GM12878 (cell line): ENCODE data around the gene PTGS1. TPM values are rescaled to one million over a fixed set of nuclear protein-coding genes. Genes with fewer than 3 reads are reported as not detected.

Source experiments
- ATAC-seq: fragments of 200-7000 bp; cut with Tn5 transposase; 3 replicates; pipeline ENCODE4 v1.9.1; 2020; ENCODE audit warnings: mild to moderate bottlenecking, moderate library complexity
- BruUV-seq: library from RNA; stranded (reverse); fragments of 400-500 nt; replicated peaks from 2 replicates; lab custom pipeline; 2021; lab: Mats Ljungman, UMichigan
- CTCF ChIA-PET: fragments of 300-600 bp; sonication (Branson Sonifier 250); formaldehyde crosslinking; extraction: SDS; loops from one replicate; lab custom pipeline; 2021; ENCODE audit warnings: inconsistent platforms; lab: Yijun Ruan, JAX
- POLR2A ChIA-PET: fragments of 350-600 bp; formaldehyde crosslinking; extraction: SDS; loops from one replicate; lab custom pipeline; 2021; ENCODE audit warnings: inconsistent platforms; lab: Charles Lee
- RAD21 ChIA-PET: fragments of 300-600 bp; sonication (Branson Sonifier 250); formaldehyde crosslinking; loops from one replicate; lab custom pipeline; 2023; ENCODE audit warnings: antibody characterized with exemption; ENCODE audit not compliant: unreplicated experiment; lab: Charles Lee
- SMC1A ChIA-PET: fragments of 300-600 bp; sonication (Branson Sonifier 250); formaldehyde crosslinking; loops from one replicate; lab custom pipeline; 2023; ENCODE audit not compliant: unreplicated experiment, uncharacterized antibody; lab: Charles Lee
- DNase-seq: peaks from one replicate; pipeline ENCODE4 v3.0.0-alpha.2; 2011; ENCODE audit warnings: low read depth, low spot score
- FAIRE-seq: peaks from 3 replicates; lab custom pipeline; 2011; peaks lifted over from hg19 to GRCh38; lab: Jason Lieb, UNC
- H2AFZ ChIP-seq: 2 replicates; pipeline ENCODE4 v1.6.0; 2011; ENCODE audit warnings: low read depth, low read length, control low read depth; ENCODE audit not compliant: control insufficient read depth
- H3K27ac ChIP-seq: 2 replicates; pipeline ENCODE4 v1.5.1; 2011; ENCODE audit warnings: control low read depth; ENCODE audit not compliant: control insufficient read depth, insufficient read depth
- H3K27me3 ChIP-seq, 2 experiments: replicated peaks in 1 of 2; 2 replicates each; pipeline versions ENCODE4 v1.6.0 to v1.6.1; 2011; ENCODE audit warnings: low read length in 1 of 2; ENCODE audit not compliant: control insufficient read depth in 2 of 2, insufficient read depth in 2 of 2
- H3K36me3 ChIP-seq, 2 experiments: 2 replicates each; pipeline ENCODE4 v1.5.1; 2011; ENCODE audit warnings: low read length in 1 of 2; ENCODE audit not compliant: control insufficient read depth in 2 of 2, insufficient read depth in 2 of 2
- H3K4me1 ChIP-seq: 2 replicates; pipeline ENCODE4 v1.6.1; 2011; ENCODE audit warnings: mild to moderate bottlenecking, low read length, moderate library complexity, mixed read lengths; ENCODE audit not compliant: control insufficient read depth, insufficient read depth
- H3K4me2 ChIP-seq: 2 replicates; pipeline ENCODE4 v1.6.0; 2011; ENCODE audit warnings: control low read depth; ENCODE audit not compliant: control insufficient read depth, insufficient read depth
- H3K4me3 ChIP-seq: fragments of 200-600 bp; sonication (generic); 2 replicates; pipeline ENCODE4 v1.5.1; 2016
- H3K79me2 ChIP-seq: 2 replicates; pipeline ENCODE4 v1.6.0; 2011; ENCODE audit warnings: low read length; ENCODE audit not compliant: control insufficient read depth, insufficient read depth
- H3K9ac ChIP-seq: 2 replicates; pipeline ENCODE4 v1.8.0; 2011; ENCODE audit warnings: low read length, control low read depth, mixed read lengths; ENCODE audit not compliant: control insufficient read depth, insufficient read depth
- H3K9me3 ChIP-seq: replicated peaks from 3 replicates; pipeline ENCODE4 v1.5.1; 2011; ENCODE audit warnings: mild to moderate bottlenecking, low read length; ENCODE audit not compliant: control insufficient read depth, insufficient read depth
- H4K20me1 ChIP-seq: 2 replicates; pipeline ENCODE4 v1.6.0; 2011; ENCODE audit not compliant: control insufficient read depth, insufficient read depth
- WRNIP1 ChIP-seq: IDR thresholded peaks from 2 replicates; pipeline ENCODE4 v1.6.1; 2011; ENCODE audit warnings: low read depth, low read length, improper control_type of control experiment, borderline replicate concordance
- whole genome bisulfite sequencing: methylation state at CpG from one replicate; pipeline ENCODE4 v1.1.6; 2016; ENCODE audit warnings: low lambda C conversion rate; ENCODE audit not compliant: insufficient replicate concordance, insufficient coverage; ENCODE audit errors: missing lambda C conversion rate; 5-methylcytosine and 5-hydroxymethylcytosine counted together
- in situ Hi-C: fragments of 300-500 bp; cut with MboI; formaldehyde crosslinking; loops from 9 replicates; pipeline ENCODE4 v1.14.3; 2018; ENCODE audit warnings: mixed read lengths
- intact Hi-C: fragments of 100-400 bp; cut with micrococcal nuclease; formaldehyde crosslinking; loops from one replicate; pipeline ENCODE4 v1.14.2; 2022; ENCODE audit not compliant: unreplicated experiment
- polyA plus RNA-seq, 11 experiments: library from polyadenylated mRNA; depleted of rRNA in 4 of 11; unstranded in 6 of 11; stranded (reverse) in 5 of 11; fragments of >200 nt; fragmentation: Nextera tagmentation in 4 of 11; fragmentation: Illumina TruSeq in 1 of 11; extraction: Ambion mirVana in 4 of 11; extraction: Trizol in 1 of 11; gene quantifications; 1 replicate in 1 of 11; 2 replicates in 10 of 11; pipeline versions ENCODE4 v1.2.1 to v1.2.3, GENCODE V29; 2011 to 2016; ENCODE audit warnings: inconsistent platforms in 2 of 11, missing spikeins in 2 of 11, low read depth in 1 of 11
- total RNA-seq, 4 experiments: library from RNA; depleted of rRNA in 3 of 4; stranded (reverse); fragments of >200 nt in 3 of 4; fragmentation: Illumina TruSeq in 1 of 4; extraction: Trizol in 1 of 4; gene quantifications; 2 replicates each; pipeline versions ENCODE4 v1.2.1 to v1.2.3, GENCODE V29; 2013 to 2021
- TF ChIP-seq, protein P1 (sequence below): fragments of 450-650 bp; IDR thresholded peaks from 2 replicates; pipeline ENCODE4 v1.6.1; 2018; ENCODE audit warnings: borderline replicate concordance, mild to moderate bottlenecking; ENCODE audit not compliant: partially characterized antibody
- TF ChIP-seq, protein P2 (sequence below): fragments of 450-650 bp; formaldehyde crosslinking; IDR thresholded peaks from 2 replicates; pipeline ENCODE4 v1.4.0; 2022; ENCODE audit warnings: mild to moderate bottlenecking, moderate library complexity

The PTGS1 gene
- total and polyA plus RNA-seq, 10 of the 15 experiments (the other 5 are each of a cell fraction or from before 2014, with no cell fraction given): 0.16 to 2.8 (median 0.96) TPM

DNA sequence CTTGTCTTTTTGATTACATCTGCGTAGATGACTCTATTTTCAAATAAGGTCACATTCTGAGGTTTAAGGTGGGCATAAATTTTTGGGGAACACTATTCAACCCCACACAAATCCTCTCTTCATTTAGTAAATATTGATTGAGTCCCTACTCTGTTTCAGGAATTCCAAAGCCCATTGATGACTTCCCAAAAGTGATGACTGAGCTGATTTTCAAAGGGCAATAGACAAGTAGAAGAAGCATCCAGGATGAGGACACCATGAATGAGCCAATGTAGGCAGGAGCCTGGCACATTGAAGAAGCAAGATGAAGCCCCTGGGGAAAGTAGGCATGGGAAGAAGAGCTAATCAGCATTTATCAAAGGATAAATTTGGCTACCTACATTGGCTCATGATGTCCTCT lies 71.7 kb downstream of the PTGS1 start:
- in situ Hi-C loops (no loop called here), intact Hi-C loops (no loop called here)

More for the DNA sequence above, 71.7 kb downstream of the PTGS1 start:
- BruUV-seq: no TSS peak
- ATAC-seq (no peak), DNase-seq (no peak), FAIRE-seq (no peak)
- TF ChIP-seq, protein P1, sequence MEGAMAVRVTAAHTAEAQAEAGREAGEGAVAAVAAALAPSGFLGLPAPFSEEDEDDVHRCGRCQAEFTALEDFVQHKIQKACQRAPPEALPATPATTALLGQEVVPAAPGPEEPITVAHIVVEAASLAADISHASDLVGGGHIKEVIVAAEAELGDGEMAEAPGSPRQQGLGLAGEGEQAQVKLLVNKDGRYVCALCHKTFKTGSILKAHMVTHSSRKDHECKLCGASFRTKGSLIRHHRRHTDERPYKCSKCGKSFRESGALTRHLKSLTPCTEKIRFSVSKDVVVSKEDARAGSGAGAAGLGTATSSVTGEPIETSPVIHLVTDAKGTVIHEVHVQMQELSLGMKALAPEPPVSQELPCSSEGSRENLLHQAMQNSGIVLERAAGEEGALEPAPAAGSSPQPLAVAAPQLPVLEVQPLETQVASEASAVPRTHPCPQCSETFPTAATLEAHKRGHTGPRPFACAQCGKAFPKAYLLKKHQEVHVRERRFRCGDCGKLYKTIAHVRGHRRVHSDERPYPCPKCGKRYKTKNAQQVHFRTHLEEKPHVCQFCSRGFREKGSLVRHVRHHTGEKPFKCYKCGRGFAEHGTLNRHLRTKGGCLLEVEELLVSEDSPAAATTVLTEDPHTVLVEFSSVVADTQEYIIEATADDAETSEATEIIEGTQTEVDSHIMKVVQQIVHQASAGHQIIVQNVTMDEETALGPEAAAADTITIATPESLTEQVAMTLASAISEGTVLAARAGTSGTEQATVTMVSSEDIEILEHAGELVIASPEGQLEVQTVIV: no peak
- TF ChIP-seq WRNIP1: no peak
- TF ChIP-seq, protein P2, sequence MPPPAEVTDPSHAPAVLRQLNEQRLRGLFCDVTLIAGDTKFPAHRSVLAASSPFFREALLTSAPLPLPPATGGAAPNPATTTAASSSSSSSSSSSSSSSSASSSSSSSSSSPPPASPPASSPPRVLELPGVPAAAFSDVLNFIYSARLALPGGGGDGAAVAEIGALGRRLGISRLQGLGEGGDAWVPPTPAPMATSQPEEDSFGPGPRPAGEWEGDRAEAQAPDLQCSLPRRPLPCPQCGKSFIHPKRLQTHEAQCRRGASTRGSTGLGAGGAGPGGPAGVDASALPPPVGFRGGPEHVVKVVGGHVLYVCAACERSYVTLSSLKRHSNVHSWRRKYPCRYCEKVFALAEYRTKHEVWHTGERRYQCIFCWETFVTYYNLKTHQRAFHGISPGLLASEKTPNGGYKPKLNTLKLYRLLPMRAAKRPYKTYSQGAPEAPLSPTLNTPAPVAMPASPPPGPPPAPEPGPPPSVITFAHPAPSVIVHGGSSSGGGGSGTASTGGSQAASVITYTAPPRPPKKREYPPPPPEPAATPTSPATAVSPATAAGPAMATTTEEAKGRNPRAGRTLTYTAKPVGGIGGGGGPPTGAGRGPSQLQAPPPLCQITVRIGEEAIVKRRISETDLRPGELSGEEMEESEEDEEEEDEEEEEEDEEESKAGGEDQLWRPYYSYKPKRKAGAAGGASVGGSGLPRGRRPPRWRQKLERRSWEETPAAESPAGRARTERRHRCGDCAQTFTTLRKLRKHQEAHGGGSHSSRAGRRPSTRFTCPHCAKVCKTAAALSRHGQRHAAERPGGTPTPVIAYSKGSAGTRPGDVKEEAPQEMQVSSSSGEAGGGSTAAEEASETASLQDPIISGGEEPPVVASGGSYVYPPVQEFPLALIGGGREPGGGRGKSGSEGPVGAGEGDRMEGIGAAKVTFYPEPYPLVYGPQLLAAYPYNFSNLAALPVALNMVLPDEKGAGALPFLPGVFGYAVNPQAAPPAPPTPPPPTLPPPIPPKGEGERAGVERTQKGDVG (CRISPR knock-in tag): no peak
- CTCF ChIA-PET: no interaction called here
- no peaks in the 10 kb centered on the region for H3K79me2 ChIP-seq
- POLR2A ChIA-PET: no interaction called here
- H2AFZ ChIP-seq: no peak overlapping the region
- H3K9me3 ChIP-seq: no peaks in the 10 kb centered on the region
- 18% methylated on average over 1 of the region's 1 CpG for WGBS
- SMC1A ChIA-PET: no interaction called here
- RAD21 ChIA-PET: no interaction called here
- peaks cover 0 to 2% of the 10 kb centered on the region in 2 experiments; a peak in 2 of 4 replicates for H3K27me3 ChIP-seq
- no peaks in the 10 kb centered on the region for H3K4me1 ChIP-seq
- no peaks in the 10 kb centered on the region for H4K20me1 ChIP-seq
- H3K36me3 ChIP-seq: no peaks in the 10 kb centered on the region
- H3K9ac ChIP-seq: no peak overlapping the region
- H3K27ac ChIP-seq: no peak overlapping the region
- H3K4me2 ChIP-seq: no peak overlapping the region
- H3K4me3 ChIP-seq: no peak overlapping the region
